HL-60 (cell line): ENCODE data around the gene GNPTAB.

Experiments used
- CTCF ChIP-seq: IDR thresholded peaks from one replicate; pipeline ENCODE4 v1.5.1; 2011; ENCODE audit warnings: low read length, control low read depth, inconsistent platforms; ENCODE audit not compliant: insufficient read depth
- POLR2AphosphoS5 ChIP-seq: IDR thresholded peaks from 2 replicates; pipeline ENCODE4 v1.6.1; 2012; ENCODE audit warnings: low read depth
- REST ChIP-seq: IDR thresholded peaks from 2 replicates; pipeline ENCODE4 v1.6.1; 2012; ENCODE audit warnings: low read depth; ENCODE audit not compliant: insufficient replicate concordance

- TF ChIP-seq CTCF (no peak), POLR2AphosphoS5 (no peak), REST (no peak)
These were observed 14.5 kb upstream of the GNPTAB start for GRCh38 chr12:101845137-101845711.
